M059J (cell line): Measurements from ENCODE around the gene R3HDML. TPM values are rescaled to one million over a fixed set of nuclear protein-coding genes. Genes with fewer than 3 reads are reported as not detected.

Experiments
- total RNA-seq: library from RNA; depleted of rRNA; stranded (reverse); fragments of >200 nt; shearing (Covaris generic); gene quantifications from 2 replicates; pipeline ENCODE4 v1.2.3, GENCODE V29; 2014; rRNA removed

The R3HDML gene
- total RNA-seq, 1 experiment from 2014 or later, result not detected

Other genes starting within 250 kb of the R3HDML start
- gene JPH2, start 149.9 kb upstream of the R3HDML start, total RNA-seq, result 16.4 and 39.3 TPM in 2 replicates
- 77.3 and 83.3 TPM in 2 replicates for gene OSER1, start 126.3 kb upstream of the R3HDML start, total RNA-seq
- gene GDAP1L1, start 89.7 kb upstream of the R3HDML start, total RNA-seq, result 0.42 TPM in 1 of 2 replicates, not detected in the other
- 4.6 and 7.4 TPM in 2 replicates for gene FITM2, start 25.8 kb upstream of the R3HDML start, total RNA-seq
- gene HNF4A, start 18.7 kb downstream of the R3HDML start, total RNA-seq, result not detected in 2 replicates
- gene TTPAL, start 138.8 kb downstream of the R3HDML start, total RNA-seq, result 13.7 and 23.4 TPM in 2 replicates
- gene SERINC3, start 185.0 kb downstream of the R3HDML start, total RNA-seq, result 116 and 136 TPM in 2 replicates
- 57.9 and 83.1 TPM in 2 replicates for gene PKIG, start 245.5 kb downstream of the R3HDML start, total RNA-seq